GM12801 (cell line): ENCODE data around the gene NHSL1.

Source experiments
- TF ChIP-seq, protein P1 (sequence below): IDR thresholded peaks from one replicate; pipeline ENCODE4 v1.5.1; 2011; ENCODE audit warnings: control low read depth; ENCODE audit not compliant: insufficient read length; ENCODE audit errors: extremely low read depth

The NHSL1 gene

DNA sequence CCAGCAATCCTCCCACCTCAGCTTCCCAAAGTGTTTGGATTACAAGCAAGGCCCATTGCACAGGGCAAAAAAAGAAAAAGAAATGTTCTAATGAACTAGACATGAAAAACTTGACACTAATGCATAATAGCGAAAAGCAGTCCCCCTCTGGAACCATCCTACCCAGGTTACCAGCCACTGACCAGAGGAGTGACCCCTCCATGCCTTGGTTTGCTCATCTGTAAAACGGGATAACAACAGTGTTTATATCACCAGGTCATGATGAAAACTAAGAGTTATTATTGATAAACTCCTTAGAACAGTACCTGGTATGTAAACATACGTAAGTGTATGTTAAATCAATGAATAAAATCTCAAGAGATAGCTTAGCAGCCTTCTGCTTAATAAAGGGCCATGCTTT is 3.3 kb upstream of the NHSL1 start:
- TF ChIP-seq, protein P1, sequence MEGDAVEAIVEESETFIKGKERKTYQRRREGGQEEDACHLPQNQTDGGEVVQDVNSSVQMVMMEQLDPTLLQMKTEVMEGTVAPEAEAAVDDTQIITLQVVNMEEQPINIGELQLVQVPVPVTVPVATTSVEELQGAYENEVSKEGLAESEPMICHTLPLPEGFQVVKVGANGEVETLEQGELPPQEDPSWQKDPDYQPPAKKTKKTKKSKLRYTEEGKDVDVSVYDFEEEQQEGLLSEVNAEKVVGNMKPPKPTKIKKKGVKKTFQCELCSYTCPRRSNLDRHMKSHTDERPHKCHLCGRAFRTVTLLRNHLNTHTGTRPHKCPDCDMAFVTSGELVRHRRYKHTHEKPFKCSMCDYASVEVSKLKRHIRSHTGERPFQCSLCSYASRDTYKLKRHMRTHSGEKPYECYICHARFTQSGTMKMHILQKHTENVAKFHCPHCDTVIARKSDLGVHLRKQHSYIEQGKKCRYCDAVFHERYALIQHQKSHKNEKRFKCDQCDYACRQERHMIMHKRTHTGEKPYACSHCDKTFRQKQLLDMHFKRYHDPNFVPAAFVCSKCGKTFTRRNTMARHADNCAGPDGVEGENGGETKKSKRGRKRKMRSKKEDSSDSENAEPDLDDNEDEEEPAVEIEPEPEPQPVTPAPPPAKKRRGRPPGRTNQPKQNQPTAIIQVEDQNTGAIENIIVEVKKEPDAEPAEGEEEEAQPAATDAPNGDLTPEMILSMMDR: no peak

DNA sequence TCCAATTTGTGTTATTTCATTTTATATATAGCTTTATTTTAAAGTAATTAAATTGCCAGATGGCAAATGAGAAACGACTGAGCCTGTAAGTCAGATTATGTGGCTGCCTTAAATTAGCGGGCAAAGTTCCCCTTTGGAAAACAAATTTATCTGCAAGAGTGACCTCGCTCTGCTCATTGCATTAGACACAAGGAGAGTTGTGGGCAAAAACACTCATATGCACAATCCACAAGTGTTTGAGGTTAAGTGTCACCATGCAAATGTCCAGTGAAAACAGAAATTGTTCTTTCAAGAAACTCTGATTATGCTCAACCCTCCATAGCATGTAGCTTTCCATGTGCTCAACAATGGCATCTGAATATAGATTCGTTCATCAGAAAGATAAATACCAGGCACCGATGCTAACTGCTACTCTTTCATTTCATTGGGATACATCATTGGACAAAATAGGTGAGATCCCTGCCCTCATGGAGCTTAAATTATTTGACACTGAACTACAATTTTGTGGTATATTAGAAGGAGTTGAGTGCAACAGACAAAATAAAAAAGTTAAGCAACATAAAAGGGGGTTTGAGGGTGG is 1.7 kb upstream of the NHSL1 start:
- TF ChIP-seq, protein P1: no peak

DNA sequence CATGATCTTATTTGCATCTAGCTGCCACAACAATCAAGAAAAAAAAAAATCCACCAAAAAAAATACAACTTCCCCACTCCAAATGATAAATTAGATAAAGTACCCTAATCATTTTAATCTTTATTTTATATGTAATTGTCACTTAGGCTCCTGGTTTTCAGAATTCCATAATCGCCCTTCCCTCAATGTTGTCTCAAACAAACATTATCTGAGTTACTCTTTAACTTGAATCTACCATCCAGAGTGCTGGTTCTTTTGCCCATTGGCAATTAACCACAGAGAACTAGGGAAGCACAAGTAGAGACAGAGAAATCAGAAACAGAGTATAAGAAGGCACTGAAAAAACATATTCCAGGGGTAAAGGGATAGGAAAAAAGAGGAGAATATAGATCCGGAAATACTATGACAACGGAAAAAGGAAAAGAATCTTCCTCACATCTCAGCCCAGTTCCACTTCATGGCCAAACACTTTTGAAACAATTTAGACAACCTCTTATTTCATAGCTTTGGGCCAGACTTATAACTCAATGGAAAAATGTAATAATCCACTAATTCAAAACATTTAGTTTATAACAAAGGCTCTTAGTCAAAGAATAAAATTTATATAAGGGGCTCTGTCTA is 861 bp upstream of the NHSL1 start:
- TF ChIP-seq, protein P1: no peak

DNA sequence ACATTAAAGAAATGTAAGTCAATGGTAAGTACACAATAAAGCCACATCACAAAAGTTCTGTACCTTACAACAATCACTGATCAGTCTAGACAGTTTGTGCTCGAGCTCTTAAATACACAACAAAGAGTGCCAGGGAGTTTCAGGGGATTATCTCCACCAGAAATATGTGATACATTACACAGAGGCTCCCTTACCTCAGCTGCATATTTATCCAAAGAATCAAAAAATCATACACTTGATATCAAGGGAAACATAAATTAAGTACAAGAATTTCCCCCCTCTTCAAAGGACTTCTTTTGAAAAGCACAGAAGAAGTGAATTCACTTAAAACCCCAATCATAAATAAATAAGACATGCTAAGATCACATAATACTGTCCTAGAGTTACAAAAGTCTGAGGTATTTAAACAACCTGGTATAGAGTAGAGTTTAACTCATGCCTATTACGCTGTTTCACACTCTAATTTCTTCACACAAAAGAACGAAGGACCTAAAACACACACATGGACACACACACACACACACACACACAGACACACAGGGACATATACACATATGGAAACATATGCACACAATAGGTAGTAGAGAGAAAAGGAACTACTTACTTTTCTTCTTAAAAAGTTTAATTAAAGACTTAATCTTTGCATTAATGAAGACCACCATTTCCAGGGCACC is 528 bp downstream of the NHSL1 start:
- TF ChIP-seq, protein P1: no peak

DNA sequence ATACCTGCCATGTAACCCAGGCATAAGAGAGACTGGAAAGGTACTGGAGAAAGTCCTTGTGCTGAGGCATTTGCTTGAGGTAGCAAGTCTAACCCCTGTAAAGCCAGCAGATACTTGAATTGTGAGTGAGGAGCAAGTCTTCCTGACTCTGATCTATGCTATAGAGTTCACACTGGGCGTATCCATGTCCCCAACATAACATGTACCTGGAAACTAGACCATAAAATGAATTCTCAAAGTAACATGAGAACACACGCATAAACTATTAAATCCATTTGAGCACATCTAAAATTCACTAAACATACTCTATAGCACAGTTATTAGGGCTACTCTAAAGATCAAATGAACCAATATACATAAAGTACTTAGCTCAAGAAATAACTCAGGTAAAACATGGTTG is 2.0 kb downstream of the NHSL1 start:
- TF ChIP-seq, protein P1: no peak

DNA sequence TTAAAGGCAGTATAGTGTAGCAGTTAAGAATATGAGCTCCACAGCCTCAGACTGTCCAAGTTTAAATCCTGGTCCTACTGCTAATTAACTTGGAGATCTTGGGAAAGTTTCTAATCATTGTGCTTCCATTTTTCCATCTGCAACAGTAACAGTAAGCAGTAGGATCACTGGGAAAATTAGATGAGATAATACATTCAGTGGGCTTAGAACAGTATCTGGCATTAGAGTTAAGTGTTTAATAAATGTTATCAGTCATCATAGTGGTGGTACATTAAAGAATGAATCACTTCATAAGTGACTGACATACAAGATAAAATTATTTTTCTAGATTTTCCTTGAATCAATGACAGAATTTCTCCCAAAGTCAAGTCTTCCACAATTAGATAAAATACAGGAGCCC is 5.0 kb downstream of the NHSL1 start:
- TF ChIP-seq, protein P1: no peak

DNA sequence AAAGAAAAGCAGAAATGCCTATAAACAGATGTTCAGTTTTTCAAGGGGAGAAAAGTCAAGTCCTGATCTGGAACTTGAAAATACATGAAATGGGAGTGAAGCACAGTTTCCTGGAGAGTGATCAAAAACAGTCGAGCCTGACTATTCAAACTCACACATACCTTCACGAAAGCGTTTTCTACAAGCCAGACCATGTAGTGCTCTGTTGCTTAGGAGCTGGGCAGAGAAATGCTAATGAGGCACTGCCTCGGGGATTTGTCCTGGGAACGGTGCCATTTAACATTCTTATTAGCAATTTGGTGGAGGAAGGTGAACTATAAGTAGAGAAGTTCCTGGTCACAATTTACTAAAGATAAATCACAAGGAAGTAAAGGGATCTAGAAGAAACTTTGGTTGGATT is 5.9 kb downstream of the NHSL1 start:
- TF ChIP-seq, protein P1: no peak
